Central memory CD4-positive, alpha-beta T cell (primary cell): ENCODE measurements around the gene USP32.

ENCODE experiments used
- DNase-seq: peaks from one replicate; pipeline ENCODE4 v3.0.0; 2022

The USP32 gene

GRCh38 chr17:60153606-60154390 lies 238.1 kb downstream of the USP32 start:
- DNase-seq: no peak

GRCh38 chr17:60151355-60151754 lies 240.6 kb downstream of the USP32 start:
- DNase-seq: peak; percentile 19

GRCh38 chr17:60149691-60150582 lies 242.0 kb downstream of the USP32 start, which contains the start of gene CA4:
Gene CA4 (plus strand): TSS chr17:60149973. CDS start chr17:60150035, 62 bp downstream.
- no peak for DNase-seq

GRCh38 chr17:60148373-60148772 lies 243.6 kb downstream of the USP32 start:
- DNase-seq: no peak

GRCh38 chr17:60147553-60148223 lies 244.2 kb downstream of the USP32 start:
- DNase-seq: no peak

GRCh38 chr17:60146206-60146605 lies 245.7 kb downstream of the USP32 start:
- no peak for DNase-seq

- no peak for DNase-seq
These were observed 246.7 kb downstream of the USP32 start for GRCh38 chr17:60145006-60145935.

GRCh38 chr17:60142872-60143499 lies 248.9 kb downstream of the USP32 start:
- DNase-seq: peak; percentile 49

GRCh38 chr17:60141111-60142018 lies 250.6 kb downstream of the USP32 start:
- DNase-seq: no peak

GRCh38 chr17:60139438-60140285 lies 252.3 kb downstream of the USP32 start:
- DNase-seq: peak; percentile 55

- no peak for DNase-seq
These were observed 253.0 kb downstream of the USP32 start for GRCh38 chr17:60138769-60139437.

- DNase-seq: no peak
These were observed 254.2 kb downstream of the USP32 start for GRCh38 chr17:60137731-60138130.

- DNase-seq: no peak
These were observed 255.8 kb downstream of the USP32 start for GRCh38 chr17:60135951-60136666.

- peak; percentile 74 for DNase-seq
These were observed 256.6 kb downstream of the USP32 start for GRCh38 chr17:60135151-60135950.

GRCh38 chr17:60134396-60135150 lies 257.4 kb downstream of the USP32 start:
- DNase-seq: peak; percentile 62

GRCh38 chr17:60130466-60130865 lies 261.5 kb downstream of the USP32 start:
- no peak for DNase-seq
